OCI-LY7 (cell line): ENCODE measurements around the gene TES. TPM values are rescaled to one million over a fixed set of nuclear protein-coding genes. Genes with fewer than 3 reads are reported as not detected.

Experiments used
- BruUV-seq: library from RNA; stranded (reverse); fragments of 400-500 nt; replicated peaks from 2 replicates; lab custom pipeline; 2021; lab: Mats Ljungman, UMichigan
- CTCF ChIA-PET: fragments of 300-600 bp; sonication (Branson Sonifier 250); formaldehyde crosslinking; loops from one replicate; lab custom pipeline; 2022; ENCODE audit warnings: antibody characterized with exemption; ENCODE audit not compliant: unreplicated experiment; lab: Charles Lee
- POLR2A ChIA-PET: fragments of 300-600 bp; sonication (Branson Sonifier 250); formaldehyde crosslinking; loops from one replicate; lab custom pipeline; 2022; ENCODE audit warnings: antibody characterized with exemption; lab: Charles Lee
- DNase-seq: peaks from one replicate; pipeline ENCODE4 v3.0.0-alpha.2; 2015; ENCODE audit warnings: low spot score
- H2AFZ ChIP-seq: fragments of 200-600 bp; sonication (generic), shearing (Covaris generic); 2 replicates; pipeline ENCODE4 v1.6.1; 2014; ENCODE audit warnings: mild to moderate bottlenecking, antibody characterized with exemption, low read length, moderate library complexity
- H3K27ac ChIP-seq: fragments of 200-600 bp; sonication (generic); 2 replicates; pipeline ENCODE4 v1.5.1; 2014; ENCODE audit warnings: mixed run types, low read depth, mild to moderate bottlenecking, moderate library complexity, low read length, inconsistent platforms; ENCODE audit not compliant: poor library complexity, severe bottlenecking
- H3K36me3 ChIP-seq: fragments of 200-600 bp; sonication (generic); 2 replicates; pipeline ENCODE4 v1.6.1; 2014; ENCODE audit warnings: mild to moderate bottlenecking, antibody characterized with exemption, low read length, moderate library complexity, mixed read lengths; ENCODE audit not compliant: insufficient read depth
- H3K4me1 ChIP-seq: fragments of 200-600 bp; sonication (generic); 2 replicates; pipeline ENCODE4 v1.5.1; 2014; ENCODE audit warnings: mild to moderate bottlenecking, low read length; ENCODE audit not compliant: insufficient read depth, poor library complexity, severe bottlenecking
- H3K4me2 ChIP-seq: fragments of 200-600 bp; sonication (generic); 2 replicates; pipeline ENCODE4 v1.6.1; 2014; ENCODE audit warnings: mild to moderate bottlenecking, low read length
- H3K4me3 ChIP-seq: fragments of 200-600 bp; sonication (generic); 2 replicates; pipeline ENCODE4 v1.5.1; 2014; ENCODE audit warnings: mild to moderate bottlenecking, low read depth, low read length; ENCODE audit not compliant: poor library complexity, severe bottlenecking
- H3K79me2 ChIP-seq: fragments of 200-600 bp; sonication (generic); 2 replicates; pipeline ENCODE4 v1.6.1; 2016; ENCODE audit warnings: low read depth, mild to moderate bottlenecking, low read length, moderate library complexity, mixed read lengths; ENCODE audit not compliant: insufficient read depth
- H3K9me2 ChIP-seq: fragments of 200-600 bp; sonication (generic); 2 replicates; pipeline ENCODE4 v1.6.1; 2016; ENCODE audit warnings: mild to moderate bottlenecking, low read length, mixed read lengths; ENCODE audit not compliant: insufficient read depth
- H3K9me3 ChIP-seq: fragments of 200-600 bp; sonication (generic); 2 replicates; pipeline ENCODE4 v1.6.1; 2014; ENCODE audit warnings: mild to moderate bottlenecking, mixed run types, low read length, mixed read lengths
- H4K20me1 ChIP-seq: fragments of 200-600 bp; sonication (generic); 2 replicates; pipeline ENCODE4 v1.6.1; 2014; ENCODE audit warnings: mild to moderate bottlenecking, antibody characterized with exemption, low read length, moderate library complexity, mixed read lengths; ENCODE audit not compliant: insufficient read depth
- CTCF ChIP-seq: fragments of 200-600 bp; sonication (generic); conservative IDR thresholded peaks from 2 replicates; pipeline ENCODE4 v1.5.1; 2014; ENCODE audit warnings: mild to moderate bottlenecking, antibody characterized with exemption, low read length, moderate library complexity, mixed read lengths
- EZH2phosphoT487 ChIP-seq: fragments of 200-600 bp; sonication (generic); IDR thresholded peaks from 2 replicates; pipeline ENCODE4 v1.6.1; 2018; ENCODE audit warnings: low read depth, borderline replicate concordance, mild to moderate bottlenecking, mixed run types, antibody characterized with exemption, low read length, moderate library complexity, mixed read lengths
- intact Hi-C: fragments of 100-400 bp; cut with micrococcal nuclease; formaldehyde crosslinking; loops from one replicate; pipeline ENCODE4 v1.10.0; 2022; ENCODE audit not compliant: unreplicated experiment
- total RNA-seq, 2 experiments: library from RNA; depleted of rRNA in 1 of 2; stranded (reverse); fragments of >200 nt in 1 of 2; shearing (Covaris generic) in 1 of 2; gene quantifications; 2 replicates each; pipeline ENCODE4 v1.2.3, GENCODE V29; 2014 to 2022

TES gene
- total RNA-seq, 2 experiments from 2014 or later = not detected

- H2AFZ ChIP-seq = no peak overlapping the region
- no peak for TF ChIP-seq EZH2phosphoT487
- no peak for TF ChIP-seq CTCF
- POLR2A ChIA-PET = no interaction called here
- intact Hi-C loops = no loop called here
- no peaks in the 10 kb centered on the region for H3K4me1 ChIP-seq
- H3K9me2 ChIP-seq = no peaks in the 10 kb centered on the region
- H3K9me3 ChIP-seq = no peaks in the 10 kb centered on the region
- BruUV-seq = no TSS peak
- H4K20me1 ChIP-seq = no peaks in the 10 kb centered on the region
- H3K36me3 ChIP-seq = no peaks in the 10 kb centered on the region
- no peak overlapping the region for H3K4me2 ChIP-seq
- H3K27ac ChIP-seq = no peak overlapping the region
- H3K4me3 ChIP-seq = no peak overlapping the region
- DNase-seq = no peak
- CTCF ChIA-PET = no interaction called here
- H3K79me2 ChIP-seq = no peaks in the 10 kb centered on the region
Observed at GRCh38 chr7:116249969-116250553, 39.7 kb downstream of the TES start.

GRCh38 chr7:116251675-116252074, 41.3 kb downstream of the TES start:
- DNase-seq = no peak
- Histone ChIP-seq H3K36me3 (no peaks in the 10 kb centered on the region), H3K9me3 (no peaks in the 10 kb centered on the region), H3K4me3 (no peak overlapping the region), H3K4me1 (no peaks in the 10 kb centered on the region), H3K9me2 (no peaks in the 10 kb centered on the region), H3K79me2 (no peaks in the 10 kb centered on the region), H4K20me1 (no peaks in the 10 kb centered on the region), H3K4me2 (no peak overlapping the region), H3K27ac (no peak overlapping the region), H2AFZ (no peak overlapping the region)
- CTCF ChIA-PET = no interaction called here
- no peak for TF ChIP-seq CTCF
- TF ChIP-seq EZH2phosphoT487 = no peak
- POLR2A ChIA-PET = interaction anchor here (0.7 kb wide), 3 partner anchors 10 to 32 kb away, joined by 3 to 5 read pairs (median 5); no protein-coding TSS in a partner anchor
- BruUV-seq = no TSS peak
- intact Hi-C loops = no loop called here

GRCh38 chr7:116252249-116252648, 41.9 kb downstream of the TES start:
- intact Hi-C loops = no loop called here
- Histone ChIP-seq H2AFZ (no peak overlapping the region), H3K4me3 (no peak overlapping the region), H3K79me2 (no peaks in the 10 kb centered on the region), H3K4me2 (no peak overlapping the region), H3K27ac (no peak overlapping the region), H3K36me3 (no peaks in the 10 kb centered on the region), H3K4me1 (no peaks in the 10 kb centered on the region), H3K9me2 (no peaks in the 10 kb centered on the region), H3K9me3 (no peaks in the 10 kb centered on the region), H4K20me1 (no peaks in the 10 kb centered on the region)
- DNase-seq = no peak
- ChIA-PET CTCF (no interaction called here), POLR2A (no interaction called here)
- no TSS peak for BruUV-seq
- TF ChIP-seq CTCF = no peak
- no peak for TF ChIP-seq EZH2phosphoT487
